Measurements from ENCODE around the gene GLB1L2.

DNA sequence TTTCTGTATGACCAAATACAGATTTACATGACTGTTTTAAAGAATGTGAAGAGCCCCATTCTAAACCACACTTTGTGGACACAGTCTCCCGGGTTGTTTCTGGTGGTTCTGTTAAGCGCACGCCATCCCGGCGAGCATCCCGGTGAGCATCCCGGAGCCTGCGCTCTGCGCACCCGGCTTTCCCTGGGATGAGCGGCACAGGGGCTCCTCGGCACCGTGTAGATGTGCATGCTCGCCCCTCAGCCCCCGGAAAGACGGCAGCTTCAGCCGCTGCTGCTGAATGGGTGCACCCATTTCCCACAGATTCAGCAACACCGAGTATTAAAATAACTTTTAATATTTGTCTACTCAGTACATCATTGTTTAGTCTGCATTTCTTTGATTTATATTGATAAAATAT, 36.0 kb downstream of the GLB1L2 start:
- TF ChIP-seq, protein P1, sequence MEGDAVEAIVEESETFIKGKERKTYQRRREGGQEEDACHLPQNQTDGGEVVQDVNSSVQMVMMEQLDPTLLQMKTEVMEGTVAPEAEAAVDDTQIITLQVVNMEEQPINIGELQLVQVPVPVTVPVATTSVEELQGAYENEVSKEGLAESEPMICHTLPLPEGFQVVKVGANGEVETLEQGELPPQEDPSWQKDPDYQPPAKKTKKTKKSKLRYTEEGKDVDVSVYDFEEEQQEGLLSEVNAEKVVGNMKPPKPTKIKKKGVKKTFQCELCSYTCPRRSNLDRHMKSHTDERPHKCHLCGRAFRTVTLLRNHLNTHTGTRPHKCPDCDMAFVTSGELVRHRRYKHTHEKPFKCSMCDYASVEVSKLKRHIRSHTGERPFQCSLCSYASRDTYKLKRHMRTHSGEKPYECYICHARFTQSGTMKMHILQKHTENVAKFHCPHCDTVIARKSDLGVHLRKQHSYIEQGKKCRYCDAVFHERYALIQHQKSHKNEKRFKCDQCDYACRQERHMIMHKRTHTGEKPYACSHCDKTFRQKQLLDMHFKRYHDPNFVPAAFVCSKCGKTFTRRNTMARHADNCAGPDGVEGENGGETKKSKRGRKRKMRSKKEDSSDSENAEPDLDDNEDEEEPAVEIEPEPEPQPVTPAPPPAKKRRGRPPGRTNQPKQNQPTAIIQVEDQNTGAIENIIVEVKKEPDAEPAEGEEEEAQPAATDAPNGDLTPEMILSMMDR (IDR thresholded peaks at IDR 0.05): no peak
- TF ChIP-seq POLR2A (IDR thresholded peaks at IDR 0.05): no peak

Measured in thyroid gland (tissue), 4 donors.